WTC11 (cell line): ENCODE measurements around the gene MESD.

ENCODE experiments used
- ATF6 ChIP-seq: sonication (generic); formaldehyde crosslinking; IDR thresholded peaks from 2 replicates; pipeline ENCODE4 v1.8.1; 2023; ENCODE audit warnings: mild to moderate bottlenecking, missing genetic modification reagents
- CBFB ChIP-seq: sonication (generic); formaldehyde crosslinking; IDR thresholded peaks from 2 replicates; pipeline ENCODE4 v1.8.1; 2022; ENCODE audit warnings: mild to moderate bottlenecking, low read depth, missing genetic modification reagents
- CREM ChIP-seq: sonication (generic); formaldehyde crosslinking; IDR thresholded peaks from 2 replicates; pipeline ENCODE4 v1.8.1; 2022; ENCODE audit warnings: mild to moderate bottlenecking, missing genetic modification reagents, moderate library complexity
- ELF4 ChIP-seq: sonication (generic); formaldehyde crosslinking; IDR thresholded peaks from 2 replicates; pipeline ENCODE4 v1.8.1; 2022; ENCODE audit warnings: low read depth, mild to moderate bottlenecking, moderate library complexity, missing genetic modification reagents
- FOXP4 ChIP-seq: sonication (generic); formaldehyde crosslinking; IDR thresholded peaks from 2 replicates; pipeline ENCODE4 v1.8.0; 2022; ENCODE audit warnings: mild to moderate bottlenecking, missing genetic modification reagents
- GABPB1 ChIP-seq: sonication (generic); formaldehyde crosslinking; IDR thresholded peaks from 2 replicates; pipeline ENCODE4 v1.8.1; 2023; ENCODE audit warnings: mild to moderate bottlenecking, missing genetic modification reagents
- KAT7 ChIP-seq: sonication (generic); formaldehyde crosslinking; IDR thresholded peaks from 2 replicates; pipeline ENCODE4 v1.8.1; 2023; ENCODE audit warnings: missing genetic modification reagents, mild to moderate bottlenecking, borderline replicate concordance
- NR2C2 ChIP-seq: sonication (generic); formaldehyde crosslinking; IDR thresholded peaks from 2 replicates; pipeline ENCODE4 v1.8.0; 2022; ENCODE audit warnings: mild to moderate bottlenecking, missing genetic modification reagents
- TF ChIP-seq, protein P1 (sequence below): fragments of 200-600 bp; IDR thresholded peaks from 2 replicates; pipeline ENCODE4 v1.8.0; 2022; ENCODE audit warnings: antibody characterized with exemption
- TF ChIP-seq, protein P2 (sequence below): sonication (generic); formaldehyde crosslinking; IDR thresholded peaks from 2 replicates; pipeline ENCODE4 v1.8.1; 2022; ENCODE audit warnings: mild to moderate bottlenecking, moderate library complexity, missing genetic modification reagents
- TF ChIP-seq, protein P3 (sequence below): sonication (generic); formaldehyde crosslinking; IDR thresholded peaks from 2 replicates; pipeline ENCODE4 v1.8.1; 2023; ENCODE audit warnings: mild to moderate bottlenecking, missing genetic modification reagents, moderate library complexity

- TF ChIP-seq, protein P1, sequence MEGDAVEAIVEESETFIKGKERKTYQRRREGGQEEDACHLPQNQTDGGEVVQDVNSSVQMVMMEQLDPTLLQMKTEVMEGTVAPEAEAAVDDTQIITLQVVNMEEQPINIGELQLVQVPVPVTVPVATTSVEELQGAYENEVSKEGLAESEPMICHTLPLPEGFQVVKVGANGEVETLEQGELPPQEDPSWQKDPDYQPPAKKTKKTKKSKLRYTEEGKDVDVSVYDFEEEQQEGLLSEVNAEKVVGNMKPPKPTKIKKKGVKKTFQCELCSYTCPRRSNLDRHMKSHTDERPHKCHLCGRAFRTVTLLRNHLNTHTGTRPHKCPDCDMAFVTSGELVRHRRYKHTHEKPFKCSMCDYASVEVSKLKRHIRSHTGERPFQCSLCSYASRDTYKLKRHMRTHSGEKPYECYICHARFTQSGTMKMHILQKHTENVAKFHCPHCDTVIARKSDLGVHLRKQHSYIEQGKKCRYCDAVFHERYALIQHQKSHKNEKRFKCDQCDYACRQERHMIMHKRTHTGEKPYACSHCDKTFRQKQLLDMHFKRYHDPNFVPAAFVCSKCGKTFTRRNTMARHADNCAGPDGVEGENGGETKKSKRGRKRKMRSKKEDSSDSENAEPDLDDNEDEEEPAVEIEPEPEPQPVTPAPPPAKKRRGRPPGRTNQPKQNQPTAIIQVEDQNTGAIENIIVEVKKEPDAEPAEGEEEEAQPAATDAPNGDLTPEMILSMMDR, result no peak
- TF ChIP-seq CREM (no peak), ATF6 (CRISPR knock-in tag) (no peak), NR2C2 (CRISPR knock-in tag) (no peak), KAT7 (no peak), GABPB1 (CRISPR knock-in tag) (no peak), ELF4 (CRISPR knock-in tag) (no peak), FOXP4 (CRISPR knock-in tag) (no peak), CBFB (CRISPR knock-in tag) (no peak)
- TF ChIP-seq, protein P2, sequence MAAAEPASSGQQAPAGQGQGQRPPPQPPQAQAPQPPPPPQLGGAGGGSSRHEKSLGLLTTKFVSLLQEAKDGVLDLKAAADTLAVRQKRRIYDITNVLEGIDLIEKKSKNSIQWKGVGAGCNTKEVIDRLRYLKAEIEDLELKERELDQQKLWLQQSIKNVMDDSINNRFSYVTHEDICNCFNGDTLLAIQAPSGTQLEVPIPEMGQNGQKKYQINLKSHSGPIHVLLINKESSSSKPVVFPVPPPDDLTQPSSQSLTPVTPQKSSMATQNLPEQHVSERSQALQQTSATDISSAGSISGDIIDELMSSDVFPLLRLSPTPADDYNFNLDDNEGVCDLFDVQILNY (CRISPR knock-in tag), result no peak
- TF ChIP-seq, protein P3, sequence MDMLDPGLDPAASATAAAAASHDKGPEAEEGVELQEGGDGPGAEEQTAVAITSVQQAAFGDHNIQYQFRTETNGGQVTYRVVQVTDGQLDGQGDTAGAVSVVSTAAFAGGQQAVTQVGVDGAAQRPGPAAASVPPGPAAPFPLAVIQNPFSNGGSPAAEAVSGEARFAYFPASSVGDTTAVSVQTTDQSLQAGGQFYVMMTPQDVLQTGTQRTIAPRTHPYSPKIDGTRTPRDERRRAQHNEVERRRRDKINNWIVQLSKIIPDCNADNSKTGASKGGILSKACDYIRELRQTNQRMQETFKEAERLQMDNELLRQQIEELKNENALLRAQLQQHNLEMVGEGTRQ (CRISPR knock-in tag), result no peak
These were observed 35.3 kb upstream of the MESD start for GRCh38 chr15:81024936-81025335.
